Sigmoid colon (tissue), 7 donors: ENCODE measurements around the gene PNPLA1. TPM values are rescaled to one million over a fixed set of nuclear protein-coding genes. Genes with fewer than 3 reads are reported as not detected.

Experiments
- DNase-seq: peaks from one replicate; pipeline ENCODE4 v3.0.0-alpha.2; 2019
- H3K27ac ChIP-seq, 4 donors: fragments of 200-600 bp; sonication (generic); one replicate each; pipeline ENCODE4 v1.5.1; 2016 to 2019; ENCODE audit warnings: mild to moderate bottlenecking in 1 of 4
- H3K27me3 ChIP-seq, 3 donors: fragments of 200-600 bp; sonication (generic); one replicate each; pipeline ENCODE4 v1.5.1; 2019; ENCODE audit warnings: mild to moderate bottlenecking in 1 of 3
- H3K36me3 ChIP-seq, 4 donors: fragments of 200-600 bp; sonication (generic); one replicate each; pipeline ENCODE4 v1.5.1; 2016 to 2019
- H3K4me1 ChIP-seq, 4 donors: fragments of 200-600 bp; sonication (generic); one replicate each; pipeline ENCODE4 v1.5.1; 2017 to 2019
- H3K4me3 ChIP-seq, 4 donors: fragments of 200-600 bp; sonication (generic); one replicate each; pipeline ENCODE4 v1.5.1; 2017 to 2019; ENCODE audit warnings: mild to moderate bottlenecking in 2 of 4, moderate library complexity in 1 of 4
- H3K9me3 ChIP-seq, 4 donors: fragments of 200-600 bp in 3 of 4; sonication (generic) in 3 of 4; one replicate each; pipeline versions ENCODE4 v1.5.1 to v1.6.1; 2013 to 2019
- CTCF ChIP-seq, 4 experiments: fragments of 450-650 bp in 3 of 4; fragments of 200-600 bp in 1 of 4; IDR thresholded peaks; one replicate each; pipeline ENCODE4 v1.5.1; 2016 to 2019; ENCODE audit warnings: antibody characterized with exemption in 4 of 4, mild to moderate bottlenecking in 3 of 4, moderate library complexity in 2 of 4
- EP300 ChIP-seq, 4 donors: sonication (generic); formaldehyde crosslinking; IDR thresholded peaks; one replicate each; pipeline ENCODE4 v1.6.1; 2017; ENCODE audit warnings: antibody characterized with exemption in 4 of 4
- POLR2A ChIP-seq, 2 donors: fragments of 450-650 bp; IDR thresholded peaks; one replicate each; pipeline ENCODE4 v1.6.1; 2016; ENCODE audit warnings: antibody characterized with exemption in 2 of 2, mild to moderate bottlenecking in 2 of 2, moderate library complexity in 2 of 2
- POLR2AphosphoS5 ChIP-seq, 4 donors: sonication (generic); formaldehyde crosslinking; IDR thresholded peaks; one replicate each; pipeline ENCODE4 v1.6.1; 2017; ENCODE audit warnings: antibody characterized with exemption in 4 of 4
- WGBS, 2 donors: extraction: QIAGEN DNeasy Blood & Tissue Kit; methylation state at CpG; one replicate each; pipeline ENCODE4 v1.1.7; 2013; 5-methylcytosine and 5-hydroxymethylcytosine counted together
- intact Hi-C: fragments of 100-400 bp; cut with DNase I; formaldehyde crosslinking; loops from one replicate; pipeline ENCODE4 v1.15.1; 2023
- polyA plus RNA-seq, 3 donors: library from polyadenylated mRNA; stranded (reverse); fragments of 200-250 nt; gene quantifications; one replicate each; pipeline ENCODE4 v1.2.3, GENCODE V29; 2013
- total RNA-seq, 4 donors: library from RNA; depleted of rRNA; stranded (reverse); fragments of >200 nt; gene quantifications; one replicate each; pipeline ENCODE4 v1.1.0, GENCODE V29; 2016
- donor health status: healthy with polysubstance abuse.
- donor health status: Bipolar disorder and iron deficiency.
- donor health status: healthy.

PNPLA1 gene
- total and polyA plus RNA-seq, 7 donors = 0.20 to 0.46 TPM; not detected in 5

- DNase-seq = no peak
- no peaks in the 10 kb centered on the region for H3K4me1 ChIP-seq
- H3K4me3 ChIP-seq = no peak overlapping the region
- intact Hi-C loops = loop anchor here (2.0 kb wide), 1 partner anchor 59 kb away; no protein-coding TSS in a partner anchor
- no peaks in the 10 kb centered on the region for H3K36me3 ChIP-seq
- H3K27me3 ChIP-seq = peaks cover 0 to 13% (median 3%) of the 10 kb centered on the region in 3 donors
- no peak overlapping the region for H3K27ac ChIP-seq
- no peaks in the 10 kb centered on the region for H3K9me3 ChIP-seq
- 54 to 67% methylated on average over 7 of the region's 7 CpGs for WGBS, 2 donors
- TF ChIP-seq EP300 (IDR thresholded peaks at IDR 0.05) (no peak), POLR2A (IDR thresholded peaks at IDR 0.05) (no peak), POLR2AphosphoS5 (IDR thresholded peaks at IDR 0.05) (no peak), CTCF (IDR thresholded peaks at IDR 0.05) (no peak)
These were observed 31.9 kb downstream of the PNPLA1 start for GRCh38 chr6:36301781-36302180.

- TF ChIP-seq POLR2A (IDR thresholded peaks at IDR 0.05) (no peak), POLR2AphosphoS5 (IDR thresholded peaks at IDR 0.05) (no peak), EP300 (IDR thresholded peaks at IDR 0.05) (no peak), CTCF (IDR thresholded peaks at IDR 0.05) (peak; percentile 55 to 92 (median 84))
- H3K36me3 ChIP-seq = no peaks in the 10 kb centered on the region
- DNase-seq = peak; percentile 90
- no peaks in the 10 kb centered on the region for H3K9me3 ChIP-seq
- WGBS, 2 donors = 28 to 36% methylated on average over 13 of the region's 13 CpGs
- H3K27me3 ChIP-seq = peaks cover 0 to 13% (median 3%) of the 10 kb centered on the region in 3 donors
- no peak overlapping the region for H3K4me3 ChIP-seq
- intact Hi-C loops = loop anchor here (2.0 kb wide), 1 partner anchor 58 kb away; no protein-coding TSS in a partner anchor
- H3K27ac ChIP-seq = no peak overlapping the region
- no peaks in the 10 kb centered on the region for H3K4me1 ChIP-seq
These were observed 32.5 kb downstream of the PNPLA1 start for GRCh38 chr6:36302227-36302976.

DNA sequence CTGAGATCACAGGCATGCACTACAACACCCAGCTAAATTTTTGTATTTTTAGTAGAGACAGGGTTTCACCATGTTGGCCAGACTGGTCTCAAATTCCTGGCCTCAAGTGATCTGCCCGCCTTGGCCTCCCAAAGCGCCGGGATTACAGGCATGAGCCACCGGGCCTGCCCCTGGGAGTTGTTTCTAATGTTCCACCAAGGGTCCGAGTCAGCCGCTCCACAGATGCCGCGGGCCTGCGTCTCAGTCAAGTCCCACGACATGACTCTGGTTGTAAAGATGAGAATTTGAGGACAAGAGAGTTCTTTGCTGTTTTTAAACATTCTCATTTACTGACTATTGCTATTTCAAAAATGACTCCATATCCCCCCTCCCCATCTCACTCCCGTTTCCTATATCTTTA is 36.0 kb downstream of the PNPLA1 start:
- Histone ChIP-seq H3K4me1 (no peaks in the 10 kb centered on the region), H3K36me3 (no peaks in the 10 kb centered on the region), H3K4me3 (no peak overlapping the region), H3K27me3 (peaks cover 0 to 19% (median 3%) of the 10 kb centered on the region in 3 donors), H3K27ac (no peak overlapping the region), H3K9me3 (no peaks in the 10 kb centered on the region)
- no peak for DNase-seq
- 94 to 95% methylated on average over 11 of the region's 11 CpGs for WGBS, 2 donors
- intact Hi-C loops = no loop called here
- TF ChIP-seq EP300 (IDR thresholded peaks at IDR 0.05) = no peak
- TF ChIP-seq CTCF (IDR thresholded peaks at IDR 0.05) = no peak
- TF ChIP-seq POLR2A (IDR thresholded peaks at IDR 0.05) = no peak
- TF ChIP-seq POLR2AphosphoS5 (IDR thresholded peaks at IDR 0.05) = no peak

DNA sequence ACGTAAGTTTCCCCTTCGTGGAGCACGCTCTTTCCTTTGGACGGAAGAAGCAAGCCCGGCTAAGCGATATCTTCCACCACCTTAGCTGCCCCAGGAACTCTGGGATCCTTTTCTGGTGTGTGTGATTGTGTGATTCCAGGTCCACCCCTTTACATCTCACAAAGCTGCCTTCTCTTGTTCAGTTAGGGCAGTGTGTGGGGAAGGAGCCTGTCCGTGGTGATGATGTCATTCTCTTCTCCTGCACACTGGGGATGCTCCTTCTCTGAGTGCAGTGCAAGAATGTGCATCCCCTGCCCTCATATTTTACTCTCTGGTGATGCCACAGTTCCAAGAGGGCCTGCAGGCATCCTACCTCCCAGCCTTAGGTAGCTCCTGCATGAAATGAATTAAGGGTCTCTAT is 36.5 kb downstream of the PNPLA1 start:
- 73 to 82% methylated on average over 7 of the region's 7 CpGs for WGBS, 2 donors

More for the DNA sequence above, 36.5 kb downstream of the PNPLA1 start:
- Histone ChIP-seq H3K4me3 (no peak overlapping the region), H3K9me3 (no peaks in the 10 kb centered on the region), H3K27ac (no peak overlapping the region), H3K36me3 (no peaks in the 10 kb centered on the region), H3K4me1 (no peaks in the 10 kb centered on the region), H3K27me3 (peaks cover 0 to 16% (median 3%) of the 10 kb centered on the region in 3 donors)
- intact Hi-C loops = no loop called here
- no peak for TF ChIP-seq CTCF (IDR thresholded peaks at IDR 0.05)
- TF ChIP-seq POLR2AphosphoS5 (IDR thresholded peaks at IDR 0.05) = no peak
- TF ChIP-seq POLR2A (IDR thresholded peaks at IDR 0.05) = no peak
- TF ChIP-seq EP300 (IDR thresholded peaks at IDR 0.05) = no peak
- DNase-seq = no peak
